ENCODE results near the gene ARHGAP6. TPM values are rescaled to one million over a fixed set of nuclear protein-coding genes. Genes with fewer than 3 reads are reported as not detected.

Gene ARHGAP6
- total and polyA plus RNA-seq, 2 of the 13 experiments (the other 11 are each of a cell fraction or from before 2014, with no cell fraction given) = 0.11 TPM; not detected in 1

- Histone ChIP-seq H3K79me2 (ENCODE audit: insufficient read depth, low read length) (no peaks in the 10 kb centered on the region), H4K20me1 (ENCODE audit: insufficient read depth, low read length) (no peaks in the 10 kb centered on the region), H2AFZ (ENCODE audit: low read length) (no peak overlapping the region), H3K36me3 (replicated peaks in 1 of 2; ENCODE audit: control insufficient read depth in 1 of 2, insufficient read depth in 2 of 2, low read length in 2 of 2) (no peaks in the 10 kb centered on the region), H3K27me3 (ENCODE audit: control insufficient read depth in 1 of 2, insufficient read depth in 2 of 2, low read length in 2 of 2) (no peaks in the 10 kb centered on the region), H3K4me2 (ENCODE audit: low read depth, low read length) (no peak overlapping the region), H3K4me1 (ENCODE audit: insufficient read depth, low read length) (no peaks in the 10 kb centered on the region), H3K27ac (ENCODE audit: extremely low read length, insufficient read depth, low read length) (no peak overlapping the region), H3K9ac (ENCODE audit: insufficient read depth, low read depth, low read length) (no peak overlapping the region), H3K9me3 (ENCODE audit: low read length) (no peaks in the 10 kb centered on the region), H3K4me3 (replicated peaks in 1 of 3; ENCODE audit: insufficient read depth in 1 of 3, low read depth in 2 of 3, low read length in 3 of 3) (no peak overlapping the region)
- FAIRE-seq = no peak
- POLR2A ChIA-PET = no interaction called here
- TF ChIP-seq ZFP41 (CRISPR knock-in tag; IDR thresholded peaks at IDR 0.05; ENCODE audit: borderline replicate concordance) = no peak
- no peak for TF ChIP-seq ZNF570 (CRISPR knock-in tag; IDR thresholded peaks at IDR 0.05; ENCODE audit: borderline replicate concordance)
- no peak for TF ChIP-seq NFKBIZ (CRISPR knock-in tag; IDR thresholded peaks at IDR 0.05)
- TF ChIP-seq ZMYM3 (CRISPR knock-in tag; IDR thresholded peaks at IDR 0.05) = no peak
- no peak for TF ChIP-seq TFE3 (CRISPR knock-in tag; IDR thresholded peaks at IDR 0.05)
- no peak for TF ChIP-seq ZNF441 (CRISPR knock-in tag; IDR thresholded peaks at IDR 0.05; ENCODE audit: borderline replicate concordance)
- no peak for TF ChIP-seq GLI4 (CRISPR knock-in tag; IDR thresholded peaks at IDR 0.05; ENCODE audit: borderline replicate concordance)
- TF ChIP-seq KDM3A (CRISPR knock-in tag; IDR thresholded peaks at IDR 0.05; ENCODE audit: low read depth) = no peak
- no peak for TF ChIP-seq TFDP2 (CRISPR knock-in tag; IDR thresholded peaks at IDR 0.05)
- no peak for TF ChIP-seq ATF3 (CRISPR knock-in tag; IDR thresholded peaks at IDR 0.05)
- TF ChIP-seq CHD4 (IDR thresholded peaks at IDR 0.05; ENCODE audit: borderline replicate concordance, low read length) = no peak
- TF ChIP-seq ZBTB39 (CRISPR knock-in tag; IDR thresholded peaks at IDR 0.05) = no peak
- no peak for TF ChIP-seq ADNP (CRISPR knock-in tag; IDR thresholded peaks at IDR 0.05)
- TF ChIP-seq FOSL2 (CRISPR knock-in tag; IDR thresholded peaks at IDR 0.05) = no peak
- no peak for TF ChIP-seq HOMEZ (CRISPR knock-in tag; IDR thresholded peaks at IDR 0.05; ENCODE audit: low read depth)
- no peak for TF ChIP-seq ZBTB37 (CRISPR knock-in tag; IDR thresholded peaks at IDR 0.05)
- no peak for TF ChIP-seq ZNF101 (CRISPR knock-in tag; IDR thresholded peaks at IDR 0.05; ENCODE audit: borderline replicate concordance, low read depth)
- TF ChIP-seq HOXD1 (CRISPR knock-in tag; IDR thresholded peaks at IDR 0.05) = no peak
- TF ChIP-seq ZNF772 (CRISPR knock-in tag; IDR thresholded peaks at IDR 0.05) = no peak
- WGBS (ENCODE audit: low lambda C conversion rate) = 14% methylated on average over 1 of the region's 1 CpG
- CTCF ChIA-PET (ENCODE audit: low intra/inter-chr PET ratio, low total read pairs) = no interaction called here
- no peak for DNase-seq (ENCODE audit: low spot score)
- intact Hi-C loops (cut with micrococcal nuclease; ENCODE audit: unreplicated experiment) = no loop called here
- BruUV-seq (replicated peaks) = no TSS peak
- in situ Hi-C loops (cut with HindIII; ENCODE audit: extremely low pct_ligation_motif_present, low pct_unique_long_range_greater_than_20kb) = no loop called here
- no peak for ATAC-seq
Measured at GRCh38 chrX:11431786-11432185, 233.9 kb downstream of the ARHGAP6 start.

Data from HepG2 (cell line).